Astrocyte (in vitro differentiated cells and primary cell): Measurements from ENCODE around the gene CRACR2A.

Experiments
- CTCF ChIP-seq: IDR thresholded peaks from 2 replicates; pipeline ENCODE4 v1.5.1; 2011; ENCODE audit warnings: low read depth, mild to moderate bottlenecking, inconsistent platforms, low read length, moderate library complexity; ENCODE audit not compliant: insufficient read depth
- EZH2 ChIP-seq: IDR thresholded peaks from 2 replicates; pipeline ENCODE4 v1.6.1; 2012; ENCODE audit warnings: mild to moderate bottlenecking, low read length, inconsistent platforms; ENCODE audit not compliant: insufficient read depth

DNA sequence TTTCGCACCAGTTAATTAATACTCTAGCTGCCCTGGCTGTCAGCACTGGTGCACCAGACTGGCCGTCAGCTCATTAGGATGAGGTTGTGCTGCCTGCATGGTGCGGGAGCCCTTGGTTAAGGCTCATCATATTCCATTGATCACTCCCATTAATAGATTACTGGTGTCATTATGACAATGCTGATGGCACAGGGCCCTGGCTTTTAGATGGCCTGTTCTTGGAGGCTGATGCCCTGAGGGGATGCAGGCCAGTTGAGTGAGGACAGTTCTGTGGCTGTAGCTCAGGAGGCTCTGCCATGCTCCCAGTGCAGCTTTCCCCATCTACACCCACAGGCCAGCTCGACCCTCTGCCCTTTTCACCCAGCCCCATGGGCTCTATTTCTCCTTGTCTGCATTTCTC lies 135.3 kb downstream of the CRACR2A start:
- TF ChIP-seq CTCF, result no peak
- no peak for TF ChIP-seq EZH2
